ENCODE measurements around the gene MROH8.

DNA sequence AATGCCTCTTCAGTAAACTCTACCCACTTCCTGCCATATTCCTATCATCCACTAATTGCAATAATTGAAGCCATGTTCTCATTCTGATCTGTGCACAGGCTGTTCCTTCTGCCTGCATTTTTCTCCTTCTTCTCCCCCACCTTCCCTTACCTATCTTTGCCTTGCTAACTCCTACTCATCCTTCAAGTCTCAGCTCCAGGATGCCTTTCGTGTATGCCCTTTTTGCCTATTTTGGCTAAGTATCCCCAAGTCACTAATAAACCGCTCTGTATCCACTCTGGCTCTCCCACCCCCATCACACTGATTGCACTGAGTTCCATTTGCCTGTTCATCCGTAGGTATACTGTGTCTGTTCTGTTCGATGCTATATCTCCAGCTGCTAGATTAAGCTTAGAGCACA lies 6.5 kb downstream of the MROH8 start:
- TF ChIP-seq, protein P1, sequence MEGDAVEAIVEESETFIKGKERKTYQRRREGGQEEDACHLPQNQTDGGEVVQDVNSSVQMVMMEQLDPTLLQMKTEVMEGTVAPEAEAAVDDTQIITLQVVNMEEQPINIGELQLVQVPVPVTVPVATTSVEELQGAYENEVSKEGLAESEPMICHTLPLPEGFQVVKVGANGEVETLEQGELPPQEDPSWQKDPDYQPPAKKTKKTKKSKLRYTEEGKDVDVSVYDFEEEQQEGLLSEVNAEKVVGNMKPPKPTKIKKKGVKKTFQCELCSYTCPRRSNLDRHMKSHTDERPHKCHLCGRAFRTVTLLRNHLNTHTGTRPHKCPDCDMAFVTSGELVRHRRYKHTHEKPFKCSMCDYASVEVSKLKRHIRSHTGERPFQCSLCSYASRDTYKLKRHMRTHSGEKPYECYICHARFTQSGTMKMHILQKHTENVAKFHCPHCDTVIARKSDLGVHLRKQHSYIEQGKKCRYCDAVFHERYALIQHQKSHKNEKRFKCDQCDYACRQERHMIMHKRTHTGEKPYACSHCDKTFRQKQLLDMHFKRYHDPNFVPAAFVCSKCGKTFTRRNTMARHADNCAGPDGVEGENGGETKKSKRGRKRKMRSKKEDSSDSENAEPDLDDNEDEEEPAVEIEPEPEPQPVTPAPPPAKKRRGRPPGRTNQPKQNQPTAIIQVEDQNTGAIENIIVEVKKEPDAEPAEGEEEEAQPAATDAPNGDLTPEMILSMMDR (IDR thresholded peaks at IDR 0.05; ENCODE audit: poor library complexity) = no peak
- no peak for TF ChIP-seq EZH2 (IDR thresholded peaks at IDR 0.05; ENCODE audit: borderline replicate concordance)
- TF ChIP-seq EZH2phosphoT487 (IDR thresholded peaks at IDR 0.05; ENCODE audit: low read depth, severe bottlenecking, unreplicated experiment) = no peak
